Fibroblast of skin of left biceps (primary cell): ENCODE results near the gene DYDC2.
"Not testable (repeated sequence)": the region's sequence is repeated elsewhere in the genome, so short reads cannot be mapped to it uniquely, and the experiment has no call there.

Experiments used
- DNase-seq, 2 experiments: peaks; one replicate each; pipeline ENCODE4 v3.0.0-alpha.2; 2013; ENCODE audit warnings: low read depth in 2 of 2

Gene DYDC2

DNA sequence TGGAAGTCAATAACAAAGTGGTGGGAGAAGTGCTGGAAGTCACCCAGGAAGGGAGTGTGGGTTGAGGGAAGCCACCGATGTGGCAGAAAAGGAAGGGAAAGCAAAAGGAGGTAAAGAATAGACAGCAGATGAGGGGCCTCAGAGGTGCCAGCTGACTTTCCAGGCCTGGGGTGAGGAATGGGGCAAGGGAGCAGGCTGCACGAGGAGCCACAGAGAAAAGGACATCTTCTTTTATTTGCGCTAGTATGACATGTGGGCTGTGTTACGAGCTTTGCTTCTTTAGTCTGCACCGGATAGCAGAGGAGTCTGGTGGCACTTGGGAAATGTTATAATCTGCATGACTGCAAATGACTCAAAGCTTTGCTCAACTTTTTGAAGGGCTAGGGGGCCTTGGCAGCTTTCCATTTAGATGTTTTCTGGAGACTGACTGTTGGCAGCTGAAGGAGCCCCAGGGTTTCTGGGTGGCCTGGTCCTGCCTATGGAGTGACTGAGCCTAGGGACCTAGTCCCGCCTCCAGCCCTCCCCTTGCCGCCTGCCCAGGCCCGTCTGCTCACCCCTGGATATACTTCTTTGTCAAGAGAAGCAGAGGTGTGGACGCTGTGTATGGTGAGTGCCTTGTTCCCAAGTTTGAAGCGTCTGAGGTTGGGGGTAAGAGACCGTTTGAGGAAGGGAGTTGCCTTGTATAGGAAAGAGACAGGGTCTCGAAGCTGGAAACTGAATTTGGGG lies 56.9 kb downstream of the DYDC2 start:
- peak; percentile 40 to 41 for DNase-seq

DNA sequence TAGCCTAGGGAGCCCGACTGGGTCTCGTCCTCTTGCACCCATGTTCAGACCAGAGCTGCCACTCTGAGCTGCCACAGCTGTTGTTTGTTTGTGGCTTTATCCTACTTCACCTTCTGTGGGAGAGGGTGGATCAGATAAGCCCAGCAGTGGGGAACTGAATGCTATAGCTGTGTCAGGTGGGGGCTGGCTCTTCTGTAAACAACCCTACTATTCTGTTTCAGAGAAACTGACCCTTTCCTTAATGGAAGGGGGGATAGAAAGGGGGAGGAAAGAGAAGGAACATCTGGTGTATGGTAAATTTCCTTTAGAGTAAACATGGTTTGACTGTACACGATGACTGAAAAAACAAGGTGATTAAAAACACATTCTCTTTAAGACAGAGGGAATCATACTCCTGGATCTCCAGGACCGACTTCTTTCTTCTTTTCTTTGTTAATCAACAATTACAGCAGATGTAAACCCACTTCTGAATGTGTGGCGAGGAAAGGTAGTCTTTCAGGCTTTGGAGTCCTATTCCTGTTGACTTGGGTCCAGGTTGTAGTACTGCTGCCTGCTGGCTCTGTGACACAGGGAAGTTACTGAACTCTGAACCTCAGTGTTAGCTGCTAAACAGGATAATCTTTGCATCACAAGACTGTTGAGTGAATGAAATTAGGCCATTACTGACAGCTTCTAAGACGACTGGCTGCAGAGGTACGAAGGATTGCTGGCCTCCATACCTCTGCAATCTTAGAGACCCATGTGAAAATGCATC lies 57.7 kb downstream of the DYDC2 start:
- no peak for DNase-seq

GRCh38 chr10:80415734-80416478 lies 59.3 kb downstream of the DYDC2 start:
- no peak for DNase-seq

- DNase-seq = peak; percentile 30 to 34
Measured at GRCh38 chr10:80416479-80417098, 60.0 kb downstream of the DYDC2 start.

DNA sequence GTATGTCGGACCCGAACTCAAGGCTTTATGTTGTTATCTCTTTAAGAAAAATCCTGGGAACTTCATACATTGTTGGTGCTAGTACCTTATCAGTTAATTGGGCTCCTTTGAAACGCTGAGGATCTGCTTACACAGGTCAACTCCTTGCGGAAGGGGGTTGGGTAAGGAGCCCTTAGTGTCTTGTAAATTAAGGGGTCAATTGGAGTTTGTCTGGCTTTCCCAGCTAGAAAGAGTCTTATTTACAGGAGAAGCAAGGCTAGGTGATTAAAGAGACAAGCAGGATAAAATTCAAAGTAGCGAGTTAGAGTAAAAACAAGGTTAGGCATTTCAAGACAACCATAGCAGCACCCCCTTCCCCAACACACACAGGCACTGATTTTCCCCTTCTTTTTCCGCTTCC lies 60.7 kb downstream of the DYDC2 start:
- not testable (repeated sequence) for DNase-seq
